Gastrocnemius medialis (tissue), 4 donors: Measurements from ENCODE around the gene SHISAL1. TPM values are rescaled to one million over a fixed set of nuclear protein-coding genes. Genes with fewer than 3 reads are reported as not detected.

Experiments used
- ATAC-seq, 2 donors: fragments of 150-250 bp; one replicate each; pipeline ENCODE4 v1.9.1; 2016
- DNase-seq, 2 donors: peaks; one replicate each; pipeline ENCODE4 v3.0.0-alpha.2; 2019
- H3K27ac ChIP-seq, 4 donors: fragments of 200-600 bp; sonication (generic); 1 replicate in 1 of 4; 2 replicates in 3 of 4; pipeline ENCODE4 v1.5.1; 2016 to 2018; ENCODE audit warnings: mild to moderate bottlenecking in 2 of 4, moderate library complexity in 1 of 4
- H3K27me3 ChIP-seq, 3 donors: fragments of 200-600 bp; sonication (generic) in 2 of 3; 1 replicate in 1 of 3; 2 replicates in 2 of 3; pipeline versions ENCODE4 v1.5.1 to v1.6.0; 2016 to 2019; ENCODE audit warnings: mild to moderate bottlenecking in 1 of 3, moderate library complexity in 1 of 3
- H3K36me3 ChIP-seq, 2 donors: fragments of 200-600 bp; sonication (generic) in 1 of 2; one replicate each; pipeline ENCODE4 v1.5.1; 2017 to 2018
- H3K4me1 ChIP-seq, 2 donors: fragments of 200-600 bp; sonication (generic) in 1 of 2; one replicate each; pipeline ENCODE4 v1.5.1; 2016 to 2017; ENCODE audit warnings: mild to moderate bottlenecking in 2 of 2
- H3K4me3 ChIP-seq, 4 donors: fragments of 200-600 bp; sonication (generic) in 3 of 4; 1 replicate in 1 of 4; 2 replicates in 3 of 4; pipeline ENCODE4 v1.5.1; 2016 to 2019; ENCODE audit warnings: mild to moderate bottlenecking in 2 of 4
- H3K9me3 ChIP-seq, 3 donors: fragments of 200-600 bp; sonication (generic) in 2 of 3; 1 replicate in 1 of 3; 2 replicates in 2 of 3; pipeline ENCODE4 v1.5.1; 2016 to 2019
- CTCF ChIP-seq, 5 experiments: fragments of 450-650 bp in 3 of 5; fragments of 200-600 bp in 2 of 5; sonication (generic) in 2 of 5; IDR thresholded peaks in 4 of 5; conservative IDR thresholded peaks in 1 of 5; 1 replicate in 4 of 5; 2 replicates in 1 of 5; pipeline ENCODE4 v1.5.1; 2016 to 2019; ENCODE audit warnings: antibody characterized with exemption in 5 of 5, mild to moderate bottlenecking in 3 of 5, moderate library complexity in 3 of 5
- POLR2A ChIP-seq, 2 donors: fragments of 450-650 bp; IDR thresholded peaks; one replicate each; pipeline ENCODE4 v1.6.1; 2017; ENCODE audit warnings: antibody characterized with exemption in 2 of 2, mild to moderate bottlenecking in 2 of 2, moderate library complexity in 2 of 2
- in situ Hi-C, 4 donors: fragments of 200-750 bp; cut with MboI; loops; one replicate each; pipeline versions ENCODE4 v1.15.0 to v1.8.0; 2017; ENCODE audit warnings: low sequenced_read_pairs in 4 of 4
- intact Hi-C: fragments of 100-400 bp; cut with DNase I; formaldehyde crosslinking; loops from one replicate; pipeline ENCODE4 v1.15.1; 2023; ENCODE audit warnings: low total_unique reads
- total RNA-seq, 4 donors: library from RNA; depleted of rRNA; stranded (reverse); fragments of >200 nt; gene quantifications; one replicate each; pipeline versions ENCODE4 v1.1.0 to v1.2.3, GENCODE V29; 2016

The SHISAL1 gene
- total RNA-seq, 4 donors from 2014 or later, result 0.03 to 0.10 TPM; not detected in 2

GRCh38 chr22:44313385-44314006, 745 bp upstream of the SHISAL1 start:
- H3K9me3 ChIP-seq, result no peaks in the 10 kb centered on the region
- no peaks in the 10 kb centered on the region for H3K36me3 ChIP-seq
- no peaks in the 10 kb centered on the region for H3K4me1 ChIP-seq
- H3K27me3 ChIP-seq, result peaks cover 0 to 4% (median 0%) of the 10 kb centered on the region in 3 donors
- no peak overlapping the region for H3K27ac ChIP-seq
- H3K4me3 ChIP-seq, result no peak overlapping the region
- ATAC-seq (no peak), DNase-seq (no peak)
- in situ Hi-C loops (no loop called here), intact Hi-C loops (no loop called here)
- TF ChIP-seq CTCF (IDR thresholded peaks at IDR 0.05 in 4 of 5, conservative IDR thresholded peaks at IDR 0.05 in 1 of 5) (no peak), POLR2A (IDR thresholded peaks at IDR 0.05) (no peak)

- no peak for TF ChIP-seq CTCF (IDR thresholded peaks at IDR 0.05 in 4 of 5, conservative IDR thresholded peaks at IDR 0.05 in 1 of 5)
- no peak for TF ChIP-seq POLR2A (IDR thresholded peaks at IDR 0.05)
- H3K27me3 ChIP-seq, result peaks cover 0 to 4% (median 0%) of the 10 kb centered on the region in 3 donors
- H3K4me3 ChIP-seq, result no peak overlapping the region
- intact Hi-C loops (no loop called here), in situ Hi-C loops (no loop called here)
- ATAC-seq (no peak), DNase-seq (no peak)
- H3K36me3 ChIP-seq, result no peaks in the 10 kb centered on the region
- no peaks in the 10 kb centered on the region for H3K4me1 ChIP-seq
- H3K27ac ChIP-seq, result no peak overlapping the region
- H3K9me3 ChIP-seq, result no peaks in the 10 kb centered on the region
These were observed 938 bp downstream of the SHISAL1 start for GRCh38 chr22:44311855-44312170.

- ATAC-seq (no peak), DNase-seq (no peak)
- H3K9me3 ChIP-seq, result no peaks in the 10 kb centered on the region
- H3K36me3 ChIP-seq, result no peaks in the 10 kb centered on the region
- no peak for TF ChIP-seq POLR2A (IDR thresholded peaks at IDR 0.05)
- no peak for TF ChIP-seq CTCF (IDR thresholded peaks at IDR 0.05 in 4 of 5, conservative IDR thresholded peaks at IDR 0.05 in 1 of 5)
- H3K27ac ChIP-seq, result no peak overlapping the region
- no peak overlapping the region for H3K4me3 ChIP-seq
- peaks cover 0 to 3% (median 0%) of the 10 kb centered on the region in 3 donors for H3K27me3 ChIP-seq
- intact Hi-C loops, result no loop called here
- in situ Hi-C loops, result no loop called here
- H3K4me1 ChIP-seq, result no peaks in the 10 kb centered on the region
These were observed 1.5 kb downstream of the SHISAL1 start for GRCh38 chr22:44311104-44311854.

GRCh38 chr22:44309647-44310046, 3.1 kb downstream of the SHISAL1 start:
- in situ Hi-C loops, result no loop called here
- no peak overlapping the region for H3K4me3 ChIP-seq
- intact Hi-C loops, result no loop called here
- no peak overlapping the region for H3K27ac ChIP-seq
- no peak for ATAC-seq
- no peaks in the 10 kb centered on the region for H3K9me3 ChIP-seq
- H3K27me3 ChIP-seq, result no peaks in the 10 kb centered on the region
- H3K36me3 ChIP-seq, result no peaks in the 10 kb centered on the region
- TF ChIP-seq CTCF (IDR thresholded peaks at IDR 0.05 in 4 of 5, conservative IDR thresholded peaks at IDR 0.05 in 1 of 5), result no peak
- no peak for TF ChIP-seq POLR2A (IDR thresholded peaks at IDR 0.05)
- H3K4me1 ChIP-seq, result no peaks in the 10 kb centered on the region
- DNase-seq, result no peak
